Activated CD4-positive, alpha-beta T cell treated with anti-CD3 and anti-CD28 coated beads, Interleukin-10, Interleukin-2, amounts not matched to agents 100 ng/mL and 50 ng/mL, durations not matched to agents 16 hours and 8 hours (primary cell): ENCODE data around the gene GUCD1.
"Not testable (repeated sequence)": the region's sequence is repeated elsewhere in the genome, so short reads cannot be mapped to it uniquely, and the experiment has no call there.

Experiments used
- DNase-seq: peaks from one replicate; pipeline ENCODE4 v3.0.0-alpha.2; 2020

GUCD1 gene

GRCh38 chr22:24563246-24563645 lies 8.3 kb upstream of the GUCD1 start:
- no peak for DNase-seq

- DNase-seq: no peak
Observed at GRCh38 chr22:24559471-24559870, 4.5 kb upstream of the GUCD1 start.

- peak; percentile 100 for DNase-seq
Observed at GRCh38 chr22:24555165-24556039, 464 bp upstream of the GUCD1 start, which contains the start of gene SNRPD3. Gene SNRPD3, plus strand, starts transcription at chr22:24555999. Its CDS starts 1,676 bp downstream, at chr22:24557675.

DNA sequence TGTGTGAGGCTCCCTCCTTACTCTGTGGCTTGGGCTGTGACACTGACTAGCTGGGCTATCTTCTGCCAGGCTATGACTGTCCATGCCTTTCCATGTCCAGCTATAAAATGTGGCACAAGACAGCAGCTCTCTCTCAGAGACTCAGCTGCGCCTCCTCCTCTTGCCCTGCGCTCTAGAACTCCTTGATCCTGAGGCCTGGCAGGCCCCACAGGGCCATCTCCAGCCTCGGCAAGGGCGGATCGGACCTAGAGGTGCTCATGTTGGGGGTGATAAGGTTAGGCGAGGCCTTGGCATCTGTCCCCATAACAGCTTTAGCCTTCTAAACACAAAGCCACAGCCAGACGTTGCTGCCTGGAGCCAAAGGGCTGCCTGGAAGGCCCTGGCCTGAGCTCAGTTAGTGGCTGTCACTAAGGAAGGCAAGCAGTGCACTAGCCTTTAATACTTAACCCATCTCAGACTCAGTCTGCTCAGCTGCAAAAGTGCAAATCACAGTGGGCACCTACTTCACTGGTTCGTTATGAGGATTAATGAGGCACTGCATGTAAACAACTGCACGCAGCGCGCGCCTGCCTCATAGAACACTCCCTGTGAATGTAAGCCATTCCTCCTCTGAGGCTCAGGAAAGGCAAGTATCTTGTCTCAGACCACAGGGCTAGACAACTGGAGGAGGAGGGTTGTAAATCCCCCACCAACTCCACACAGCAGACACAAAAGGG lies 1.2 kb downstream of the GUCD1 start:
- no peak for DNase-seq

GRCh38 chr22:24552503-24553286 lies 2.2 kb downstream of the GUCD1 start:
- DNase-seq: not testable (repeated sequence)

GRCh38 chr22:24550902-24551435 lies 4.0 kb downstream of the GUCD1 start:
- DNase-seq: no peak

DNA sequence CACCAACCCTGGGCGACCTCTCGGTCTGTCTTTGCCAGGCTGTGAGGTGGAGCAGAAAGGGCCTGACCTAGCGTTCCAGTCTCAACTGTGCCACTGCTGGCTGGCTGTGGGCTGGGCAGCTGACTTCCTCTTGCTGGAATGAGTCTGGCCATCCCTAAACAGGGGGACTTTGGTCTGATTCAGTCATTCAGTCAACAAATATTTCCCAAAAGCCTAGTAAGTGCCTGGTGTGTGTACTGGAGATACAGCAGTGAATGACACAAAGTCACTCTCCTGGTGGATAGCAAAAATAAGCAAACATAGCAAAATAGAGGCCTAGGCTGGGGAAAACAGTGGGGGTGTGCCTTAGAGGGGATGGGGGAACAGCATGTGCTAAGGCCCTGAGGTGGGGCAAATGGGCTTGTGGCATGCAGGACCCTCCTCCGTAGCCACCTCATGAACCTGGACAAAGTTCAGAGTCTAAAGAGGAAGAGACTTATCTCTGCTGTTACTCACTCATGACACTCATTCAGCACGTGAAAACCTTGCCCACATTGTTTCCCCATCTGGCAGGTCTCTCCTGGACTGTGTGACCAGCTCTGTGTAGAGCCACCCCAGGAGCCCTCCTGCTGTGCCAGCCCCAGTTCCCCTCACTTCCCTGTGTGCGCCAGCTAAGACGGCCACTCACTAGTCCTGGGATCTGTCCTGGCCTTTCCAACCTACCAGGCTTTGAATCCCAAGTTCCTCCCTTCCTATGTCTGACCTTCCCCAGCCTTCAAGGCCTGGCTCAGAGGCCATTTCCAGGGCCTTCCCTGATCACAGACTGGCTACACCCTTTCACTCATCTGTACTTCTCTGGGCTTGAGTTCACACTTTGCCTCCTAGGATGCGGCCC lies 4.7 kb downstream of the GUCD1 start:
- no peak for DNase-seq

GRCh38 chr22:24548812-24549211 lies 6.1 kb downstream of the GUCD1 start:
- DNase-seq: no peak

DNA sequence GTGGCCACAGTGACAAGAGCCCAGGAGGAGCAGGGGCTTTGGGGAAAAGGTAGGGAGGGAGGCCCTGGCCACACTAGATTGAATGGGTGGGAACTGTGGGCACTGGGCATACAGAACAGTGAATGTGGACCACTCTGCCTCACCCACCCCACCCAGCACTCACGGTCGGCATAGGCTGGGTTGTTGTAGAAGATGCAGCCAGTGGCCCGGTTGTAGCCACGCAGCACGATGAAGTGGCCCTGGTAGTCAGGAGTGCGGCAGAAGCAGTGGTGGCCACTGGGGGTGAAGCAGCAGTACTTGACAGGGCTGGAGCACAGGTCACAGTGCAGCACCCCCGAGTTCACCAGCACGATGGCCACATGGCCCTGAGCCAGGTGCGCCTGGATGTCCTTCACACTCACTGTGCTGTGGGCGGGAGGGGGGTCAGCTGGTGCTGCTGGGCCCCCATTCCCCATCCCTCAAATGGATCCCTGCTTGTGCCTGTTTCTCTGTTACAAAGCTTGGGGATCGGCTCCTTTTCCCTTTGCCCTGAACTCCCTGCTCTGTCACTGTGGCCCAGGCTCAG lies 11.2 kb downstream of the GUCD1 start:
- no peak for DNase-seq

DNA sequence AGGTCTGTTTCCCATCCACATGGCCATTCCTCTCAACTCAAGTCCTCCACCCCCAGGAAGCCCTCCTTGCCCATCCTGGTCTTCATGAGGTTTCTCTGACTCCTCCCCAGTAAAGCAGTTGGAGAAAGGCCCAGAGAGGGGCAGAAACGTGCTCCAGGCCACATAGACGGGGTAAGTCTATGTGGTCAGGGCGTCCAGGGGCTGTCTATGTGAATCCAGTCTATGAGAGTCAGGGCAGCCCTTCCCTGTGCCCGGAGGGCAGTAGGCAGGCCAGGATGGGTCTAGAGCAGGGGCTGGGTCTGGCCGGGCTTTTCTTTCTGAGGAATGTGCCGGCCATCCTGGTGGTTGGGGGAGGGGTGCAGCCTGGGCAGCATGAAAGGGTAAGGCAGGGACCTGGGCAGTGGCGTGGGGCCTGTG lies 11.7 kb downstream of the GUCD1 start:
- no peak for DNase-seq

DNA sequence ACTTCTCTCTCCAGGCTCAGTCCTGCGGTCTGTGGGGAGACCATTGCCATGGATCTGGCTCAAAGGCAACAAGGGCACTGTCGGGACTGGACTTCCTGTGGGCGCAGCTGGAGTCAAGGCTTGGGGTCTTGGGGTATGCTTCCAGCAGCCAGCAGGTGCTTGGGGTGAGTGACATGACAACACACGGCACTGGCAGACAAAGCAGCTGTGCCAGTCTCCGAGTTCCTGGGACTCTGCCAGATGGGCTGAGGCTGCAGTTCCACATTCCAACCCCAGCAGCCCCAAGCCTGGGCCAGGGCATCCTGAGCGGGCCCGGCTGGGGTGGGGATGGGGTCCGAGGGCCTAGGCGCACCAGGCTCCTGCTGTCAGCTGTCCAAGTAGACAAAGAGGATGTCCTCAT lies 12.3 kb downstream of the GUCD1 start:
- DNase-seq: no peak

DNA sequence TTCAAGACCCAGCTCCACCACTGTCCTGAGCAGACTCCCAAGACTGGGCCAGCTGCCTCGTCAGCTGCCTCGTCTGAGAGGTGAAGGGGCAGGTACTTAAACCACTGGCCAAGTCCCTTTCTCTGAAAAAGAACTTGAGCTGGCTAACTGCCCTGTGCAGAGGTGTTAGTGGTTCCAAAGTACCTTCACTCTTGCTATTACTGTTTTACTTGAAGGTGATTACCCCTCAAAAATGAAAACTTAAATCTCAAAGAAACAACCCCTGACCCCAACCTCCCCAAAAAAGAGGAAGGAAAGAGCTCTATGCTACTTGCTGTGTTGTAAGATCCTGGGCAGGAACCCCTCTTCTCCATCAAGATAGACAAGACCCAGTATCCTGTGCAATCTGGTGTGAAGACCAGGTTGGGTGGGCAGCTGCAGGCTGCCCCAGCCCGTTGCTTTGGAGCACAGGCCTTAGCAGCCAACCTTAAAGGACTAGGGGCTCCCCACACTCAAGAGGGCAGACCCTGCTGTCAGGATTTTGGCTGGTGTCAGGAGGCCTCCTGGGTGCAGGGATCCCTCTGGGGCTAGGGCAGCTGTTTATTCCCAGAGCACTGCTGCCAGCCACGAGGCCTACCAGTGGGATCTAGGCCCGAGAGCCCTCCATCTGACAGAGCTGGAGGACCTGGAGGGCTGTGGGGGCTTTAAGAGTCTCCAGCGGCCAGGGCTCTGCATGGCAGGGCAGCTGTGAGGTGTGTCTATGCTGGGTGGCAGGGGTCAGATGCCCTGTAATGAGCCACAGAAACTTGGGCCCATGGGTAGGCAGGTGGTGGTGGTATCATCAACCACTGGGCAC lies 13.0 kb downstream of the GUCD1 start:
- DNase-seq: no peak

- no peak for DNase-seq
Observed at GRCh38 chr22:24540470-24540869, 14.5 kb downstream of the GUCD1 start.

- no peak for DNase-seq
Observed at GRCh38 chr22:24536089-24536488, 18.8 kb downstream of the GUCD1 start.

GRCh38 chr22:24535348-24535747 lies 19.6 kb downstream of the GUCD1 start:
- no peak for DNase-seq

GRCh38 chr22:24532075-24532474 lies 22.9 kb downstream of the GUCD1 start:
- DNase-seq: no peak

GRCh38 chr22:24530968-24531367 lies 24.0 kb downstream of the GUCD1 start:
- not testable (repeated sequence) for DNase-seq

- DNase-seq: no peak
Observed at GRCh38 chr22:24529898-24530297, 25.0 kb downstream of the GUCD1 start.

GRCh38 chr22:24526191-24526590 lies 28.7 kb downstream of the GUCD1 start:
- DNase-seq: no peak

DNA sequence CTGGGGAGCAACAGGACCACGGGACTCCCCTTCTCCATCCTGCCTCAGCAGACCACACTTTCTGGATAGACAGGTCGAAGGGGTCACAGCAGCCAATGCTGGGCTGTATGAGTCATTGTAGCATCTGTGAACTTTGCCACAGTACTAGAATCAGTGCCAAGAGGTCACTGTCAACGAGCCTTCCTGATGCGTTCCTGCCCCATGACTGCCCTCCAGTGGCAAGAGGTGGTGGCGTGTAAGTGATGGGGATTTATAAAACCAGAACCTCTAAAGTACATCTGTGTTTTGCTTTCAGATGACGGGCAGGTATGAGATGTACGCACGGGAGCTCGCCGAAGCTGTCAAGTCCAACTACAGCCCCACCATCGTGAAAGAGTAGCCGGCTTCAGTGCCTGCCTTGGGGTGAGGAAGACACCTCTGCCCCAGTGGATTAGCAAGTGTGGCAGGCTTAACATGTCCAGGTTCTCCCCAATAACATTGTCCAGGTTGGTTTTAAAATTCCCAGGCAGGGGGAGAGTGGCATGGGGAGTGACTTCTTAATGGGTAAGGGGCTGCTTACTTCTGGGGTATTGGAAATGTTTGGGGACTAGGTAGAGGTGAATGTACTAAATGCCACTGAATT lies 29.4 kb downstream of the GUCD1 start:
- DNase-seq: peak; percentile 91
